Stomach smooth muscle (tissue), 2 donors: Measurements from ENCODE around the gene OIP5.
"Not testable (repeated sequence)": the region's sequence is repeated elsewhere in the genome, so short reads cannot be mapped to it uniquely, and the experiment has no call there.

ENCODE experiments used
- H3K27ac ChIP-seq: one replicate; pipeline ENCODE4 v1.7.0; 2013; ENCODE audit warnings: mild to moderate bottlenecking, low read length, inconsistent platforms
- H3K27me3 ChIP-seq, 2 donors: one replicate each; pipeline ENCODE4 v1.7.0; 2013; ENCODE audit warnings: low read length in 2 of 2; ENCODE audit not compliant: insufficient read depth in 2 of 2, control insufficient read depth in 1 of 2
- H3K36me3 ChIP-seq, 2 donors: one replicate each; pipeline ENCODE4 v1.7.0; 2013; ENCODE audit warnings: low read length in 2 of 2; ENCODE audit not compliant: control insufficient read depth in 2 of 2, insufficient read depth in 2 of 2
- H3K4me1 ChIP-seq: one replicate; pipeline ENCODE4 v1.7.0; 2013; ENCODE audit warnings: low read length; ENCODE audit not compliant: control insufficient read depth, insufficient read depth
- H3K4me3 ChIP-seq, 2 donors: one replicate each; pipeline ENCODE4 v1.7.0; 2013; ENCODE audit warnings: low read length in 2 of 2
- H3K9ac ChIP-seq, 2 donors: one replicate each; pipeline ENCODE4 v1.7.0; 2013; ENCODE audit warnings: low read length in 2 of 2, mild to moderate bottlenecking in 1 of 2
- H3K9me3 ChIP-seq, 2 donors: one replicate each; pipeline ENCODE4 v1.7.0; 2013; ENCODE audit warnings: low read length in 2 of 2; ENCODE audit not compliant: control insufficient read depth in 2 of 2
- donor health status: healthy.
- donor health status: Pancreatic carcinoma.

OIP5 gene

GRCh38 chr15:41282980-41283652, 49.3 kb downstream of the OIP5 start:
- Histone ChIP-seq H3K9ac (peak overlapping the region; percentile 81 to 88), H3K36me3 (peaks cover 6 to 25% of the 10 kb centered on the region in 2 donors), H3K27ac (peak overlapping the region; percentile 78), H3K4me3 (peak overlapping the region; percentile 90 to 97)
- H3K4me1 ChIP-seq, H3K27me3 ChIP-seq, H3K9me3 ChIP-seq: not testable (repeated sequence)

GRCh38 chr15:41282436-41282835, 50.0 kb downstream of the OIP5 start:
- H3K27me3 ChIP-seq, H3K9ac ChIP-seq, H3K4me1 ChIP-seq, H3K27ac ChIP-seq, H3K4me3 ChIP-seq, H3K9me3 ChIP-seq: not testable (repeated sequence)
- peaks cover 6 to 24% of the 10 kb centered on the region in 2 donors for H3K36me3 ChIP-seq

GRCh38 chr15:41281236-41281635, 51.2 kb downstream of the OIP5 start:
- Histone ChIP-seq H3K9ac (no peak overlapping the region), H3K4me3 (no peak overlapping the region), H3K27me3 (no peaks in the 10 kb centered on the region), H3K27ac (no peak overlapping the region), H3K36me3 (peaks cover 12 to 20% of the 10 kb centered on the region in 2 donors), H3K4me1 (peaks cover 6% of the 10 kb centered on the region), H3K9me3 (no peaks in the 10 kb centered on the region)

GRCh38 chr15:41279535-41280283, 52.7 kb downstream of the OIP5 start:
- Histone ChIP-seq H3K27ac (no peak overlapping the region), H3K27me3 (no peaks in the 10 kb centered on the region), H3K36me3 (peaks cover 12 to 16% of the 10 kb centered on the region in 2 donors), H3K9ac (no peak overlapping the region), H3K4me3 (no peak overlapping the region), H3K9me3 (no peaks in the 10 kb centered on the region), H3K4me1 (no peaks in the 10 kb centered on the region)

- H3K9me3 ChIP-seq: no peaks in the 10 kb centered on the region
- no peak overlapping the region for H3K4me3 ChIP-seq
- H3K4me1 ChIP-seq: no peaks in the 10 kb centered on the region
- no peak overlapping the region for H3K9ac ChIP-seq
- peaks cover 15 to 20% of the 10 kb centered on the region in 2 donors for H3K36me3 ChIP-seq
- H3K27me3 ChIP-seq: no peaks in the 10 kb centered on the region
- no peak overlapping the region for H3K27ac ChIP-seq
Observed at GRCh38 chr15:41278319-41278718, 54.1 kb downstream of the OIP5 start.

- Histone ChIP-seq H3K9me3 (no peaks in the 10 kb centered on the region), H3K27ac (no peak overlapping the region), H3K27me3 (no peaks in the 10 kb centered on the region), H3K9ac (no peak overlapping the region), H3K4me1 (no peaks in the 10 kb centered on the region), H3K4me3 (no peak overlapping the region), H3K36me3 (peaks cover 15 to 22% of the 10 kb centered on the region in 2 donors)
Observed at GRCh38 chr15:41276831-41277230, 55.6 kb downstream of the OIP5 start.

- peaks cover 13 to 16% of the 10 kb centered on the region in 2 donors for H3K36me3 ChIP-seq
- H3K27ac ChIP-seq: no peak overlapping the region
- no peak overlapping the region for H3K4me3 ChIP-seq
- H3K4me1 ChIP-seq: no peaks in the 10 kb centered on the region
- H3K9ac ChIP-seq: no peak overlapping the region
- H3K27me3 ChIP-seq: no peaks in the 10 kb centered on the region
- no peaks in the 10 kb centered on the region for H3K9me3 ChIP-seq
Observed at GRCh38 chr15:41269887-41270286, 62.5 kb downstream of the OIP5 start.

- Histone ChIP-seq H3K27me3 (no peaks in the 10 kb centered on the region), H3K27ac (no peak overlapping the region), H3K4me3 (no peak overlapping the region), H3K9me3 (no peaks in the 10 kb centered on the region), H3K9ac (no peak overlapping the region), H3K4me1 (no peaks in the 10 kb centered on the region), H3K36me3 (peaks cover 13 to 16% of the 10 kb centered on the region in 2 donors)
Observed at GRCh38 chr15:41263891-41264351, 68.5 kb downstream of the OIP5 start.

GRCh38 chr15:41262571-41262970, 69.8 kb downstream of the OIP5 start:
- Histone ChIP-seq H3K27ac (no peak overlapping the region), H3K9ac (no peak overlapping the region), H3K4me1 (no peaks in the 10 kb centered on the region), H3K27me3 (no peaks in the 10 kb centered on the region), H3K4me3 (no peak overlapping the region), H3K9me3 (no peaks in the 10 kb centered on the region), H3K36me3 (peaks cover 17 to 23% of the 10 kb centered on the region in 2 donors)

- H3K27ac ChIP-seq, H3K27me3 ChIP-seq, H3K4me3 ChIP-seq, H3K4me1 ChIP-seq, H3K9me3 ChIP-seq, H3K9ac ChIP-seq: not testable (repeated sequence)
- H3K36me3 ChIP-seq: peaks cover 17 to 25% of the 10 kb centered on the region in 2 donors
Observed at GRCh38 chr15:41260924-41261323, 71.5 kb downstream of the OIP5 start.
